GM18505 (cell line): Measurements from ENCODE around the gene IZUMO1R.
"Not testable (repeated sequence)": the region's sequence is repeated elsewhere in the genome, so short reads cannot be mapped to it uniquely, and the experiment has no call there.

ENCODE experiments used
- ATAC-seq: cut with Tn5 transposase; IDR thresholded peaks from one replicate; pipeline ENCODE4 v1.9.1; 2021; ENCODE audit not compliant: unreplicated experiment
- POLR2A ChIP-seq: IDR thresholded peaks from 4 replicates; pipeline ENCODE4 v1.6.1; 2011; ENCODE audit warnings: borderline replicate concordance; ENCODE audit not compliant: insufficient read depth, insufficient read length; ENCODE audit errors: extremely low read depth

Gene IZUMO1R

DNA sequence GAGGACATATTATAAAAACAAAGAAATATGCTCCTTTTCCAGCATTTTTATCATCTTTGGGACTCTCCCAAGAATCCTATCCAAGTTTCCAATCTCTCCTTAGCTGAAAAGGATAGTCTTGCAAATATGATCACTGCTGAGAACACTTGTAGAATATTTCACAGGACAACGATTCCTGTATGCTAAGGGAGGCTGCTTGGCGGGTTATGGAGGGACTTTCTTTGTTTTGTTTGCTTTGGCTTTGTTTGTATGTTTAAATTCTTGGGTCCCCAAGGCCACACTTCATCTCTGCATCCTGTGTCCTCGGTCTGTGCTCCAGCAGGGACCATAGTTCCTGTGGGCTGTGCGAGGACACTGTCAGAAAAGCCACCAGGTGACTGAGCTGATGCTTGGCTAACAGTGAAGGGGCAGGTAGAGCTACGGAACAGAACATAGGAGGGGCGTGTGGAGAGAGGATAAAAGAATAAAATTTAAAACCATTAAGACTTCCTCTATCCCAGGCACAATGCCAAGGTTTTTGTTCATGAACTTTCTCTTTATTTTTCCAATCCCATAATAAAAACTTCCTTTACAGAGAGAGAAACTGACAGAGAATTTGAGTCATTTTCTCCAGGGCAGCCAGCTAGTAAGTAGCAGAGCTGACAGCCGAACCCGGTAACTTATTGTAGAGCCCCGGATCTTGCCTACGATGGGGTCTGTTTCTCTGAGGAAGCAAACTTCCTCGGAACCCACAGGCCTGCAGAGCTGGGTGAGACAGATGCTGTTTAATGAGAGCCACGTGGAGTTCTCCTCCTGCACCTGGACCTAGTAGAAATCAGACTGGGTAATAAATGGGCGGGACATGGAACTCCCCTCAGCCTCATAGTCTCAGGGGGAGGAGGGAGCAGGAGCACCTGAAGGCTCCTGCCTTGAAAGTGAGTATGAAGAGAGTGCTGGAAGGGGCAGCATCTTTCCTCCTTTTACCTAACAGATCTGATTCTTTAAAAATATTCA lies at the start of gene IZUMO1R:
IZUMO1R (plus strand) TSS at position 615 of the 993 bp plus-strand sequence. CDS start 1,057 bp downstream, outside the sequence.
- ATAC-seq = no peak
- no peak for TF ChIP-seq POLR2A

DNA sequence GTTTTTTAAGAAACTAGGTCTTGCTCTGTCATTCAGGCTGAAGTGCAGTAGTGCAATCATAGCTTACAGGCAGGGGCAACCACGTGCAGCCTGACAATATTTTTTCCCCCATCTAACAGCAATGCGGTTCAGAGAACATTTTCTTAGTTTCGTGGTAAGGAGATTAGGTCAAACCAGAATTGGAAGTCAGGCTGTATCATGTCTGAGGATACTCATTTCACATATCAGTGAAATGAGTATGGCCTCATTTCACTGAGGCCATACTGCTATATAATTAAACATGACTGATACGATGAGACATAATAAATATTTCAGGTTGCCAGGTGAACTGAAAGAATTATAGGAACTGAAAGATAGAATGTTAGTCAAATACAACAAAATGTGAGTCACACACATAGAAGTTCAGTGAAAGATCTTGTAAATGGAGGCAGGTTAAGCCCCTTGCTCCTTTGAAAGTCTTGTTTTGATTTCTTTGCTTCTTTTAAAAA lies 32.5 kb upstream of the IZUMO1R start:
- peak; percentile 87 for ATAC-seq
- TF ChIP-seq POLR2A = no peak

DNA sequence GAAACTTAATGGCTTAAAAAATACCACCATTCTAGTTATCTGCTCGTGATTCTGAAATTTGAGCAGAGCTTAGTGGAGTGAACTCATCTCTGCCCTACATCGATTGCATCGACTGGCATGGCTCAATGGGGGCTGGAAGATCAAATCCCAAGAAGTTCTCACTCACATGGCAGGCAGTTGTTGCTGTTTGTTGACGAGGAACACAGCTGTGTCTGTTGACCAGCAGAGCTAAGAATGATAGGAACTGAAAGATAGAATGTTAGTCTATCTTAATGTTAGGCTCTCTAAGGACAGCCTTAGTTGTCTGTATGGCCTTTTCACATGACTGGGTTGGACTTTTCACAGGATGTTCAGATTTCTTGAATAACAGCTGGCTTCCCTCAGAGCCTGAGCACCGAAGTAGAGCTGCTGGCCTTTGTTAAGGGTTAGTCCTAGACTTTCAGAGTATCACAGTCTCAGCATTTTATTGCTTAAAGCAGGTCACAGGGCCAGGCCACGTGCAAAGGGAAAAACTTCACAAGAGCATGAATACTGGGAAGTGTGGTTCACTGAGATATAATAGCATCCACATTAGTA lies 31.6 kb upstream of the IZUMO1R start:
- TF ChIP-seq POLR2A = no peak
- peak; percentile 42 for ATAC-seq

GRCh38 chr11:94275961-94276360 lies 28.4 kb upstream of the IZUMO1R start:
- no peak for TF ChIP-seq POLR2A
- no peak for ATAC-seq

- TF ChIP-seq POLR2A = no peak
- no peak for ATAC-seq
Observed at GRCh38 chr11:94276943-94277342, 27.4 kb upstream of the IZUMO1R start.

DNA sequence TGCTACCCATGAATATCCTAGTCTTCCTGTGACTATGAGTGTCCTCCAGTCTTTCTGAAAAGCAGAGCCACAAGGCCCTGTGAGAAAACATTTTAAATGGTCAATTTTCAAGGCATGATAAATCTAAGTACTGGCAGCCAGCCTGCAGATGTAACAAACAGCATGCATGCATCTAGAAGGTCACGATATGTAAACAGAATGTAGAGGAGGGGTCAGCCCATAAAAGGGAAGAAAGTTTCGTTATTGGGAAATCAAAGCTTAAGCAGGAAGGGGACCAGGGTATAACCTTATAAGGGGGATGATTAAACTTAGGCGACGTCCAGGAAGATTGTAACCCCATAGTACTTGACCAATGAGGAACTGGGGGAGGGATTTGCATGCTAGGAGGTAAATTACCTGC lies 26.2 kb upstream of the IZUMO1R start:
- not testable (repeated sequence) for ATAC-seq

- ATAC-seq = no peak
- no peak for TF ChIP-seq POLR2A
Observed at GRCh38 chr11:94279996-94280395, 24.4 kb upstream of the IZUMO1R start.

DNA sequence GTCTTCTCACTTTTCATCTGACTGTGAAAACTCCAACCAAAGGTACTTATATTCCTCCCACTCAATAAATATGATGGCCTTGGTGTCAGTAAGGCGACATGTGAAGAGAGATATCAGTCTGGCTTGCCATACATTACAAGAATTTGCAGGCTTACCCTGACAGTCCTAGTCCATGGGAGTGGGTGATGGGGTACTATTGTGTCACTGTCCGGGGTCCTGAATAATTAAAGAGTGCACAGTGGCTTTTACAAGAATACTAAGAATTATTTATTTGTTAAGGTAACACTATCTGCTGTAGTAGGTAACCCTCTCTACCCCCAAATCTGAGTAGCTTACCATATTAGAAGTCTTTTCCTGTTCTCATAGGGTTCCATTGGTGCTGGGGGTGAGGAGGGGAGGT lies 23.1 kb upstream of the IZUMO1R start:
- no peak for TF ChIP-seq POLR2A
- ATAC-seq = no peak

DNA sequence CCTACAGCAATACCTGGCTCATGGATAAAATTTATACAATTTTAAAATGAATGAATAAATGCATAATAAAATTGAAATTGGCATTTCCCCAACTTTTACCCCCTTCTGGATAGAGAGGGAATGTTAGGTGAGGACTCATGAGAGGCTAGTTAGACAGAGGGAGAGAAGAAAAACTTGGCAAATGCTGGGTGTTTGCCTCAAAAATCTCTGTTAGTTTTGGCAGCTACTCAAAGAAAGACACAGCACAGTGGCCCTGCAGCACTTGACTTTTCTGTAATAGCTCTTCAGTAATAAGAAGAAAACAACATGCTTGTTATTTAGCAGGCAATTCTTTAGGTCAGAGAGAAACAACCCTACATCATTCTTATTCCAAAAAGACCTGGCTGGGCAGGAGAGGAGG lies 20.7 kb upstream of the IZUMO1R start:
- TF ChIP-seq POLR2A = no peak
- ATAC-seq = no peak

DNA sequence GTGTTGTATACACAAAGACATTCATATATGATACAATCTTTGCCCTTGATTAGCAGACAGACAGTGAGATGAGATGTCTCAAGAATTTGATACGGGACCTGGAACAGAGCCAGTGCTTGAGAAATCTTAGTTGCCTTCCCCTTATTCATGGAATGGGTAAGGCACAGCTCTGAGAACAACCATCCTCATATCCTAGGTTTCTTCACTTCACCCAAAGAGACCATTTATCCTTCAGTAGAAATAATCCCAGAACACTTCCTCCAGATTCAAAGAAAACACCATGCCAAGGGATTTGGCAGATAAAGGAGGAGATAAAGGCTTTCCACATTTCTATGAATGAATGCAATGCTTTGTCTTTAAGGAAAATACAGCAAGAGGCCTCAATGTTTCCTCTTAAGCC lies 8.8 kb upstream of the IZUMO1R start:
- no peak for TF ChIP-seq POLR2A
- ATAC-seq = no peak

- no peak for ATAC-seq
- TF ChIP-seq POLR2A = no peak
Observed at GRCh38 chr11:94297985-94298576, 6.3 kb upstream of the IZUMO1R start.

GRCh38 chr11:94302776-94303175 lies 1.6 kb upstream of the IZUMO1R start:
- ATAC-seq = no peak
- no peak for TF ChIP-seq POLR2A

DNA sequence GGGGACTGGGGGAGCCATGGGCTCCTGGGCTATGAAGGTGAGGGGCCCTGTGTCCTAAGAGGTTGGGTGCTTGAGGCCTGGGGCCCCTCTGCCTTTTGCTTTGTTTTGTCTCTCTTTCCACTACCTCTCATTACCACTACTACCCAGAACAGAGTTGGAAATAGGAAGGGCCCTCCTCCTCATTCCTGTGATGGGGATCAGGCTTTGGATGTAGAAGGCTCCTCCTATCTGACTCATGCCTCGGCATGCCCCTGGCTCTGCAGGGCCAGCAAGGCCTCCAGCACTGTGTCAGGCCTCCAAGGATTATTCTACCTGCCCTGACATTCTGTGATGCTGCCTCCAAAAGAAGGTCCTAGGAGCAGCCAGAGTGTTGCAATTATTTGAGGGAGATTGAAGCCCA lies 766 bp downstream of the IZUMO1R start:
- no peak for ATAC-seq
- no peak for TF ChIP-seq POLR2A

DNA sequence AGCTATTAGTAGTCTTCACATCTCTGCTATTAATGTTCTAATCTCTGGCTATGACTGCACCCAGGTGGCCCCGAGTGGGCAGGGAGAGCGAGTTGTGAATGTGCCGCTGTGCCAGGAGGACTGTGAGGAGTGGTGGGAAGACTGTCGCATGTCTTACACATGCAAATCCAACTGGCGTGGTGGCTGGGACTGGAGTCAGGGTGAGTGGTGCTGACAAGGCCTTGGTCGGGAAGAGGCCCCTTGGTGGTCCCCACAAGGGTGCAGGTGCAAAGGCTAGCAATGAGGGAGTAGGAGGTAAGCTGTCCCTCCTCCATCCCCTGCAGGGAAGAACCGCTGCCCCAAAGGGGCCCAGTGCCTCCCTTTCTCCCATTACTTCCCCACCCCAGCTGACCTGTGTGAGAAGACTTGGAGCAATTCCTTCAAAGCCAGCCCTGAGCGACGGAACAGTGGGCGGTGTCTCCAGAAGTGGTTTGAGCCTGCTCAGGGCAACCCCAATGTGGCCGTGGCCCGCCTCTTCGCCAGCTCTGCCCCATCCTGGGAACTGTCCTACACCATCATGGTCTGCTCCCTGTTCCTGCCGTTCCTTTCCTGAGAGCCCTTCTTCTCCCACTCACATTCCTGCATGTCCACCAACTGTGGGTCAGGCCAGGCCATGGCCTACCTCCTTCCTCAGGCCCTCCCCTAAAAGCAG lies 2.9 kb downstream of the IZUMO1R start:
- no peak for ATAC-seq
- TF ChIP-seq POLR2A = no peak

GRCh38 chr11:94308024-94308423 lies 3.6 kb downstream of the IZUMO1R start:
- TF ChIP-seq POLR2A = no peak

More at GRCh38 chr11:94308024-94308423, 3.6 kb downstream of the IZUMO1R start:
- ATAC-seq = no peak
